Measurements from ENCODE around the gene PALM3.

PALM3 gene, protein sequence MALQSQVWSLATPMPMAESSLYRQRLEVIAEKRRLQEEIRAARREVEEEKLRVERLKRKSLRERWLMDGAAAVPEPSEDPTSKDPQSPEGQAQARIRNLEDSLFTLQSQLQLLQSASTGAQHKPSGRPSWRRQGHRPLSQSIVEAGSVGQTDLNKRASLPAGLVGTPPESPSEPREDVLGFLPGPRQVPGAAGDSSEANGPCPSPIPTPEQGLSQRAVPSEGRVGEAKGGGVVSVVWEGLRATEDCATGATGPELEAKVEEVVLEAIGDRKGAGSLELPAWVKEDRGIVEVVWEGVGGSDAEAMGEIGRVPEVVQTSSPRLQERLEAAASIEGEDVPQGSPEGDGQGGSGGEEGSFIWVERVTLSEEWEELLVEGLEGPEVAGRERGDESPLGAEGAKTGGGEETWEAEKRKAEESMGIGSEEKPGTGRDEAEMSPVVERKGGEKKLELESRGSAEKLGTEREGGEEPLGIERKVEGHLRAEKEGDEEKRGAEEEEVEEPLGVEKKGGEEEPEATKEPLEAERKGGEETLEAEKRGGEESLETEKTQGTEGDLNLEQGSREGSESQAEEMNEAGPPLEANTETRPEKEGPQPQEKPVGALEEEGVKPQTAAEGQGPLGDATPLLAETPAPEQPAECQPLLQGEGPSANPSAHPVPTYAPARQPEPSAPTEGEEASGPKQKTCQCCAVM

DNA sequence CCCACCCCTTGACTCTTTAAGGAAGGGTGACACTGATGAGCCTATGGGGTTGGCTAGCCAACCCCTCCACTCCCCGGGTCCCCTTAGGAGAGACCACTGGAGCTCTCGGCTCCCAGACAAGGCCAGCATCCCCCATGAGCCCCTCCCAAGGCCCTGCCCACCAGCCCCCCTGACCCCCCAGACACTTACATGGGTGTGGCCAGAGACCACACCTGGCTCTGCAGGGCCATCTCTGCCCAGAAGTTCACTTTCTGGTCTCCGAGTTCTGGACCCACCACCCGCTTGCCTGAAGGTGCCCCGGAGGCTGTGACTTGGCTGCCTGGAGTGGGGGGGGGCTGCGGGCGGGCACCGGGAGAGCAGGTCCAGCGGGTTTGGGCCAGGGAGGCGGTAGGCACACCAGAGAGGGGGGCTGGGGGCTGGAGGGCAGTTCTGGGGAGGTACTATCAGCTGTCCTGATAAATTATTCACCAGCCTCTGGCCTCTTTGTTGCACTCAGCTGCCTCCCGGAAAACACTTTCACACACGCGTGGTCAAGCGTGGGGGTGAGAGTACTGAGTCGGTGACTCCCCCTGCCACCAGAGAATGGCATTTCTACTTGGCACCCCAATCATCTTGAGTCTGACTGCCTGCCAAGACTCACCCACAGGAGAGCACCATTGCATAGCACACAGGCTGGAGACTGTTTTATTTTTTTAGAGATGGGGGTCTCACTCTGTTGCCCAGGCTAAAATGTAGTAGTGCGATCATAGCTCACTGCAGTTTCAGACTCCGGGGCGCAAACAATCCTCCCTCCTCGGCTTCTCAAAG lies at the start of gene PALM3:
TSS of gene PALM3 (minus strand) at position 326 of the 807 bp plus-strand sequence. CDS start at position 230, 96 bp downstream.
- no peak for DNase-seq (ENCODE audit: low read depth)

DNA sequence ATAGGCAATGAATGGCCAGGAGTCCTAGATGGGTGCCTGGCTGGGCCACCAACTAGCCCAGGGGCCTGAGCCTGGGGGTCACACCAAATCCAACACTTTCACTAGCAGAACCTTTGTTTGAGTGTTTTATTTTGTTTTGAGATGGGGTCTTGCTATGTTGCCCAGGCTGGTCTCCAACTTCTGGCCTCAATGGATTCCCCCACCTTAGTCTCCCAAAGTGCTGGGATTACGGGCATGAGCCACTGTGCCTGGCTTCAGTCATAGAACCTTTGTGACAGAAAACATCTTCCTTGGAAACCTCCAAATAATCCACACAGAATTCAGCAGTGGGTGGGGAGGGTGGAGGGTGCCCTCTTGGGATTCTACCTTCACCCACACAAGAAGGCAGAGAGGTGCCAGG lies 49.6 kb upstream of the PALM3 start:
- DNase-seq (ENCODE audit: low read depth): no peak

DNA sequence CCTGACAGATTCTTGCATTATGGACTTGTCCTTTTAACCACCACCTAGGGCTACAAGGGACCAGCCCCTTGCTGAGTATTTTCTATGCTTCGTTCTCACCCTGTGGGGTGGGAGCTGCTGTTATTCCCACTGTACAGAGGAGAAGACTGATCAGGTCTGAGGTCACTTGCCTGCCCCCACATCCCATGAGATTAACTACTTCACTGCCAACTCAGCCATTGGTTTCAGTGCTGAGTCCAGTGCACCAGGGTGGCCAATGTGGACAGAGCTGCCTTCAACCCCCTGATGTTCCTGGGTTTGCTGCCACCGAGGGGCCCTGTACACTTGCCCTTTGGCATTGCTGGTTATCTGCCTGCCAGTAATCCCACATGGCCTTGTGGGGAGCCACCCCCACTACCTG lies 48.8 kb upstream of the PALM3 start:
- no peak for DNase-seq (ENCODE audit: low read depth)

DNA sequence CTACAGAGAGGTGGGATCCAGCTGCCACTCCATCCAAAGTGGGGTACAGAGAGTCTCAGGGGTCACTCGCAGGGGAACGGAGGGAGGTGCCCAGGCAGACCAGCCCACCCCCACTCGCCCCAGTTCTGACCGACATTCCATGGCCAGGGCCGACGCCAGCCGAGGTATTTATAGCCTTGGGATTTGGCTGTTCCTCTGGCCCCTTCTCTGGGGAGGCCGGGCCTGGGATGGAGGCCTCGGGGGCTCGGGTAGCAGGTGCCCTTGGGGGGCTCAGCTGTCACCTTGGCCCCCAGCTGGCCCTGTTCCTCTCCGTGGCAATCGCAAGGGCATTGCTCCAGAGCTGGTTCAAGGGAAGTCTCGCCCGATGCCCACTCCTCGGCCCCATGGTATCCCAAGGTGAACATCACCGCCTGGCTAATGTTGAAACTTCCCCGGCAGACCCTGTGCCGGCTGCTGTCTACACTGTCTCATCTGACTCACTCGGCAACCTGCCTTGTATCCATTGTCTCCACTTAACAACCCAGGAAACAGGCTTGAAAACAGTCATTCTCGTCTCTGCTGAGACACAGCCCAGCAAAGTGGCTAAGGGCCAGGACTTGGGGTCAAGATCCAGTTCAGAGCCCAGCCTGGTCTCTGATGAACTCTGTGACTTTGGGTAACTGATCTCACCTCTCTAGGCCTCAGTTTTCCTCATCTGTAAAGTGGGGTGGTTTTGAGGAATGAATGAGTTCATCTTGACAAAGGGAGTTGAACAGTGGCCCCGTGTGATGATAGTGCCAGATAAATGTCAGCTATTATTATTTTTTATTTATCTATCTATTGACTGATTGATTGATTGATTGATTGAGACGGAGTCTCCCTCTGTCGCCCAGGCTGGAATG lies 45.9 kb upstream of the PALM3 start:
- no peak for DNase-seq (ENCODE audit: low read depth)

DNA sequence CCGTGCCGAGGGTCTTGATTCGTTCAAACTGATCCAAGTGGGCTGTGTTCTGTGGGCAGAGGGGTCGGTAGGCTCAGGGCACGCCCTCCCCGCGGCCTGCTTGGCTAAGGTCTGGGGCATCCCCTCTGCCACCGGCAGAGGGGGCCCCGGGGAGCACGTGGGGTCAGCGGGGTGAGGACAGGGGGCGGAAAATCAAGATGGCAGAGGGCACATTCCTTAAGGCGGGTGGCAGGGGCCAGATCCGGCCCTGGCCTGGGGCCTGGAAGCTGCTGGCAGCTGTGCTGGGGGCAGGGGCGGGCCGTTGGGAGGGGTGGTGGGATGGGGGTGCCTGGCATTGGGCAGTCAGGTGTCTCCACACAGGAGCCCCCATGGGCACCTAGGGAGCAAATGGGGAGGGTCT lies 45.0 kb upstream of the PALM3 start:
- no peak for DNase-seq (ENCODE audit: low read depth)

DNA sequence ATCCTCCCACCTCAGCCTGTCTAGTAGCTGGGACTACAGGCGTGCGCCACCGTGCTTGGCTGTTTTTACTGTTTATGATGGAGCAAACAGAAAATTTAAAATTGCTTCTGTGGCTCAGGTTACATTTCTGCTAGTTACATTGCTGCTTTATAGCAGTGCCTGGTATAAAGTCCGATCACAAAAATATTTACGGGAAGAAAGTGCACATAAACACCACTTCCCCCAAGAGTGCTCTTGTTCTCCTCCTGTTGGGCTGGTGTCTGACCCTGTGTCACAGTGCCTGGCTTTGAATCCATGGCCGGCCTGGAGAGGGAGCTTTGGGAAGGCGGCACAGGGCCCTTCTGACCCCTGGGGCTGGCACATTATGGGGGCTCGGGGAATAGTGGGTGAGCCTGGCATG lies 43.8 kb upstream of the PALM3 start:
- no peak for DNase-seq (ENCODE audit: low read depth)

DNA sequence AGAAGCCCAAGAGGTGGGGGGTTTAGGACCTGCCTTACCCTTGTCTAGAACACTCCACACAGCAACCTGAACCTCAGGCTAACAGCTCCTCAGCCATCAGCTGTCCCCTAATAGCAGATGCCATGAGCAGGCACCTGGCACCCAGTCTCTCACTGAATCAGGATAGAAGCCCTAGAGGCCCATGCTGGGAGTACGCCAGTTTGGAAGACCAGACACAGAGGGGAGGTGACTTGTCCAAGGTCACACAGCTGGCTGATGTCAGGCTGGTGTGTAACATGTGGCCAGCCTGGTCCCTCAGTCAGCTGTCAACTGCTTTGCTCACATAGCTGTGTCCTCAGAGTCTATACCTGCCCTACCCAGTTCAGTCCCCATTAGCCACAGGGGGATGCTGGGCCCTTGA lies 41.4 kb upstream of the PALM3 start:
- no peak for DNase-seq (ENCODE audit: low read depth)

DNA sequence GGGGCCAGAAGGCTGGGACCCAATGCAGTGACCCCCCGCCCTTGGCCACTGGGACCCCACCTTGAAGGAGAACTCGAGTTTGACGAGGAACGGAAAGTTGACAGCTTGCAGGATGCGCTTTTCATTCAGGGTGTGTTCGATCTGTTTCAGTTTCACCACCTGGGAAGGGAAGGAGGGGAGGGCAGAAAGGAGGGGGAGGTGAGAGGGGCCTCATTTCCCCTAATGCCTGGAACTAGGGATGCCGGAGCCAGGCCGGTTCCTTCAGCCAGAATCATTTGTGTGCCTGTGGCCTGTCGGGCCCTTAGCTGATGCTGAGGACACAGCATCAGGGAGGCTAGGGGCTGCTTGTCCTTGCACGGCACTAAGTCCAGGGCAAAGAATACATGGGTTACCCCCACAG lies 40.9 kb upstream of the PALM3 start:
- no peak for DNase-seq (ENCODE audit: low read depth)

DNA sequence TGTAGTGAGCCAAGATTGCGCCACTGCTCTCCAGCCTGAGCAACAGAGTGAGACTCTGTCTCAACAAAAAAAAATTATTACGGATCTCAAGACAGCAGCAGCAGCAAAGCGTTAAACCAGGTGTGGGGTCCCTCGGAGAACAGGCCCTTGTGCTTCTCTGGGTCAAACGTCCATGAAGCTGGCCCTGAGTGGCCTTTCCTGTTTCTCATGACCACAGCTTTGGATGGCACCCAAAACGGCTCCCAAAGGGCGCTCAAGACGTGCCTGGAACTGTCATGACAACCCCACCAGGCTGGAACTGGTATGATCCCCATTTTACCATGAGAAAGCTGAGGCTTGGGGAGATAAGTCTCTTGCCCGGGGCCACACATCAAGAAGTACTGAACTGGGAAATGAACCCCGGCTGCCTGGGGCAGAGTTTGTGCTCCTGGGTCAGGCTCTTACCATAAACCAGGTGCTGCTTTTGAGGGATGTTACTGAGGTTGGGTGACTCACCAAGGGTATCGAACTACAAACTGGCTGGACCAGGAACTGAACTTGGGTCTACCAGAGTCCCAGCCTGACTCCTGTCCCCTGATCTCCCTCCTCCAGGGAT lies 40.3 kb upstream of the PALM3 start:
- no peak for DNase-seq (ENCODE audit: low read depth)

DNA sequence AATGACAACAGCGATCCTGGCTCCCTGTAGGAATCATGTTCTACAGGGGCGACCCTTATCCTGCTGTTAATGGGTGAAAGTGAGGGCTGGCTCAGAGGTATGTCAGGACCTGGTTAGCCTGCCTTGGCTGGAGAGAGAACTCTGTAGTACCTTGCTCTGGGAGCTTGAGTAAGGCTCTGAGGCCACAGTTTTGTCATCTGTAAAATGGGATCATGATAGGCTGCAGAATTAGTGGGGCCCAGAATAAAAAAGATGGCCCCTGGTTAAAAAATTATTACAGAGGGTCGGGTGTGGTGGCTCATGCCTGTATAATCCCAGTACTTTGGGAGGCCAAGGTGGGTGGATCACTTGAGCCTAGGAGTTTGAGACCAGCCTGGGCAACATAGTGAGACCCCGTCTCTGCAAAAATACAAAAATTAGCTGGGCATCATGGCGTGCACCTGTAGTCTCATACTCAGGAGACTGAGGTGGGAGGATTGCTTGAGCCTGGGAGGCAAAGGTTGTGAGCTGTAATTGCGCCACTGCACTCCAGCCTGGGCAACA lies 39.2 kb upstream of the PALM3 start:
- DNase-seq (ENCODE audit: low read depth): no peak

DNA sequence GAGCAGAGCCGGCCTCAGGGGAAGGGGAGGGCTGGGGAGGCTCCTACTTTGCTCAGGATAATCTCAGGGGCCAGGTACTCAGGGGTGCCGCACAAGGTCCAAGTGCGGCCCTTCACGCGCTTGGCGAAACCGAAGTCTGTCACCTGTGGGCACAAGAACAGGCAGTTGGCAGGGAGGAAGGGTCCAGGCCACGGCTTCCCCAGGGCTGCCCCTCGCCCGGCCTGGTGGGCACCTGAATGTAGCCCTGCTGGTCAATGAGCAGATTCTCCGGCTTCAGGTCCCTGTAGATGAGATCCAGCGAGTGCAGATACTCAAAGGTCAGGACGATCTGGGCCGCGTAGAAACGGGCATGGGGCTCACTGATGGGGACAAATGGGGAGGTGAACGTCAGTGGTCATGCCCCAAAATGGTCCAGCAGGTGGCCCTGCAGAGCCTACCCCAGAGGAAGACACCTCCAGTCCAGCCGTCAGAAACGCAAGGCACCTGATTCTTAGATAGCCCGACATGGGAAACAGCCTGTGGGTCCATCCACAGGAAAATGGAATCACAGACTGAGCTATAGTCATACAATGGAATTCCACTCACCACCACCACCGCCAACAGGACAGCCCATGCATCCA lies 35.8 kb upstream of the PALM3 start:
- no peak for DNase-seq (ENCODE audit: low read depth)

DNA sequence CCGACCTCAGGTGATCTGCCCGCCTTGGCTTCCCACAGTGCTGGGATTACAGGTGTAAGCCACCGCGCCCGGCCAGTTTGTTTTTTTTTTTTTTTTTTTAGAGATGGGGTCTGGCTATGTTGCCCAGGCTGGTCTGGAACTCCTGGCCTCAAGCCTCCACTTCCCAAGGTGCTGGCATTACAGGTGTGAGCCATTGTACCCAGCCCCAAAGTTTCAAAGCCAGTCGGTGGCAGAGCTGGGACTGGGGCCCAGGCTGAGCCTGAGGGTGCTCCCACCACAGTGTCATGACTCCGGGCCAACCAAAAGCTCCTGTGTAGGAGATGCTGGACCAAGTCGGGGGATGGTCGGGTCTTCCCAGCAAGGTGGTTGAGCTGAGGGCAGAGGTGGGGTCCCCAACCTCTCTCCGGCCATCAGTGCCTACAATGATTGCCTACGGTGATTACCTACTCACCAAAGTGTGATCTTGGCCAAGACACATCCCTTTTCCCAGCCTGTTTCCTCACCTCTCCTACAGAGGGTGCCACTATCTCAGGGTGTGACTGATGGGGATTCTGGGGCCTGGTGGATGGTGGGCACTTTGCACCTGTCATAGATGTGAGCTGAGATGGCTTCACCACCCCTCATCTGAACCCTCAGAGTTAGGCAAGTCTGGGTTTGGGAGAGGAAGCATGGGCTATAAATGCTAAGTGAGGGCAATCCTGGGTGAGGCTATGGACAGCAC lies 34.6 kb upstream of the PALM3 start:
- no peak for DNase-seq (ENCODE audit: low read depth)

DNA sequence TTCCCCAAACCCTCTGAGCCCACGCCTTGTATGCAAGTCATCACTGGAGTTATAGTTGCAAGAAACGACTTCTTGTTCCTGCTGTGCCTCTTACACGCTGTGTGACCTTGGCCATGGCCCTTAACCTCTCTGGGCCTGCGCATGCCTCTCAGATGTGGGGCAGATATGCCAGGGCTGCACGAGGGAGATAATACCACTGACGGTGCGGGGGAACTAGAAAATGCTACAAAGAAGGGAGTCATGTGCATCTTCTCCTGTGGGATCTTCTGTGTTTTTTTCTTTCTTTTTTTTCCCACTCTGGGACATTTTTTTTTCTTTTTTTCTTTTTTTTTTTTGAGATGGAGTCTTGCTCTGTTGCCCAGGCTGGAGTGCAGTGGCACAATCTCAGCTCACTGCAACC lies 33.0 kb upstream of the PALM3 start:
- DNase-seq (ENCODE audit: low read depth): no peak

DNA sequence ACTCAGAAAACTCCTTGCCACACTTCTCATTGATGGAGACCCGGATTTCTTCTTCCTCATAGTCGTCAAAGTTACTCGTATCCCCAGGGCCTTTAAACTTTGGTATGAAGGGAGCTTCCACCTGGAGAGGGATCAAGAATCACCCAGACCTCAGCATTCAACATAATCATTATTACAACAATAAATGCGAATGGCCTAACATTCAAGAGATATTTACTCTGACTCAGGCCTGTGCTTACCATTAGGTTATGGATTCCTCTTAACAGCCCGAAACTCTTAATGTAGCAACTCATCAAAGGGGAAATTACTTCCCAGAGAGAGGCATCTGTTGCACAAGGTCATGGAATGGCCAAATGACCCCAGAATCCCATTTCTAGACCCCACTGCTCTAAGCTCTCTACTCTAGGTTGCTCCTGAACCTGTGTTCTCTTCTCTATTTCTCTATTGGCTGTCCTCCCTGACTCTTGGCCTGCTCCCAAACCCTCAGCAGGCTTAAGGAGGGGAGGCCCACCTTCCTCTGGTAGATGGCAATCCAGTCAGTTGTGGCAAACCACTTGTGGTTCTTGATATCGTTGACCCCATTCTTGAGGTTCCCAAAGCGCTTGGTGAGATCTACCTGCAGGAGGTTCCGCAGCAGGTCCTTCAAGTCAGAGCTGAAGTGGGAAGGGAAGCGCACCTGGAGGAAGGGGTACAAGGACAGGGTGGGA lies 31.4 kb upstream of the PALM3 start:
- no peak for DNase-seq (ENCODE audit: low read depth)

DNA sequence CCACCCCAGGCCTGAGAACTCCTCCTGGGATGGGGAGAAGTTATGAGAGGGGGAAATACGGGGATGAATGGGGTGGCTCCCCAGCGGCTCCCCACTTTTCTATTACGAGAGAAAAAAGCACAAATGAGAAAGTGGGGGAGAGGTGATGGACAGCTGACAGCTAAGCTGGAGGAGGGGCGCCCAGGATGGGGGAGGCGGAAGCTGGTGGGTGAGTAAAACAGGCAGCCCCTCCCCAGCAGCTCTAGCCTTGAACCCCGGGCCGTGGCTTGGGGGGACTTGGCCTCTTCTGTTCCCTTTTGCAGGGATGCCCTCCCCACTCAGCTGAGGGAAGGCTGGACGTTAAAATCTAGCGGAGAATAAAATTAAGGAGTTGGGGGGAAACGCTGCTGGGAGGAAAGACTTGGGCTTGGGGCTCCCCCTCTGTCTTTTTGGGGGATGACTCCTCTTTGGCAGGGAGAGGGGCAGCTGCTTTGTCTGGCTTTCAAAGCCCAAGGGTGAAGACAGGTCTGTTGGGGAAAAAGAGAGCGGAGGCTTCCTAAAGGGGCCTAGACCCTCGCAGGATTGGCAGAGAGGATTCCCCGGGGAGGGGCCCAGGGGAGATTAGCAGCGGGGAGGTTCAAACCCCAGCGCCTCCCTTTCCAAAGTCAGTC lies 30.1 kb upstream of the PALM3 start:
- no peak for DNase-seq (ENCODE audit: low read depth)

DNA sequence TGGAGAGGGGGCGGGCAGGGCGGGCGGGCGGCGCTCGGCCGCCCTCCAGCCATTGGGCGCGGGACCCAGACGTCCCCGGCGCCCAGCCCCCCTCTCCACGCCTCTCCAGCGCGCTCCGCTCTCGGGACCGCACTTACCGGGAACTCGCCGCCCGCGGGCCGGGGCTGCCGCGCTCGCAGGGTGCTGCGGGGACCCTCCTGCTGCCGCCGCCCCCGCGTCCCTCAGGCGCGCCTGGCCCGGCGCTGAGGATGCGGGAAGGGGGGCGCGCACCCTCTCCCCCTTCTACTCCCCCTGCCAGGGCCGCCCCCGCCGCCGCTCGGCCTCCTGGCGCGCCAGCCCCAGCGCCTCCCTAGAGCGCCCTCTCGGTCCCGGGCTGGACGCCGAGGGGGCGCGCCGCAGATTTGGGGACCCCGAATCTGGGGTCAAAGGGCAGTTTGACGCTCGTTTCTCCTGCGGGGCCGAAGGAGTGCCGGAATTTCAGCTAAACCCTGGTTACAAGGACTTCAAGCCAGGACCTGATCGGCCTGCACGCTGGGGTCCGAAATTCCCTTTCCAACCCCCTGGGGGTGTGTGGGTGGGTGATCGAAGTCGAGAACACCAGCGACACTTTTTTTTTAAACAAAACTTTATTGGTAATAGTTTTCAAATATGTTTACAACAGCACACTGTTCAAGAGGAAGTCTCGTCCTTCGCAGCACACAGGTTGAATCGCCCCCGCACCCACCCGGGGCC lies 29.4 kb upstream of the PALM3 start:
- peak; percentile 51 for DNase-seq (ENCODE audit: low read depth)

DNA sequence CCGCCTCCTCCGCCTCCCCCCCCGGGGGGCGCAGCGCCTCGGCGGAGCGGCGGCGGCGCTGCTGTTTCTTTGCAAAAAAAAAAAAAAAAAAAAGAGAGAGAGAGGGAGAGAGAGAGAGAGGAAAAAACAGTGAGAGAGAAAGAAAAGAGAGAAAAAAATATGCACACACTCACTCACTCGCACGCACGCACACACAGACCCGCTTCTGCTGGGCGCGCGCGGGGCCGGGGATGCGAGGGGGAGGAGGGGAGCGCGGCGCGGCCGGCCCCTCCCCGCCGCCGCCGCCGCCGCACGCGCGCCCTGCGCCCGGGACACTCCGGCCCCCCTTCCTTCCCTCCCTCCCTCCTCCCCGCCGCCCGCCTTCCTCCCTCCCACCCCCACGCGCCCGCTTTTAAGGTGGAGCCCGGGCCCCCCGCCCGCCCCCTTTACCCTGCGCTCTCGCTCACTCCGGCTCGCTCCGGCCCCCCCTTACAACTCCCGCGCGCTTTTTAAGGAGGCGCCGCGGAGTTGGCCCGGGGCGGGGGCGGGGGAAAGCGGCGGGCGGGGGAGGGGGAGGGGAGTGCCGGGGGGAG lies 28.7 kb upstream of the PALM3 start, which contains the start of gene SAMD1:
TSS of gene SAMD1 (minus strand) at position 243 of the 572 bp plus-strand sequence.
- peak; percentile 87 for DNase-seq (ENCODE audit: low read depth)
